ENCODE data around the gene FCGR1A. TPM values are rescaled to one million over a fixed set of nuclear protein-coding genes. Genes with fewer than 3 reads are reported as not detected.
"Not testable (repeated sequence)": the region's sequence is repeated elsewhere in the genome, so short reads cannot be mapped to it uniquely, and the experiment has no call there.

FCGR1A gene
- polyA plus RNA-seq (2012; rRNA removed) = not detected in 2 replicates
- not detected in 2 replicates for polyA plus RNA-seq (2012; cell fraction: cytosol; rRNA removed)
- not detected in 2 replicates for polyA plus RNA-seq (2012; cell fraction: nucleus; rRNA removed)

DNA sequence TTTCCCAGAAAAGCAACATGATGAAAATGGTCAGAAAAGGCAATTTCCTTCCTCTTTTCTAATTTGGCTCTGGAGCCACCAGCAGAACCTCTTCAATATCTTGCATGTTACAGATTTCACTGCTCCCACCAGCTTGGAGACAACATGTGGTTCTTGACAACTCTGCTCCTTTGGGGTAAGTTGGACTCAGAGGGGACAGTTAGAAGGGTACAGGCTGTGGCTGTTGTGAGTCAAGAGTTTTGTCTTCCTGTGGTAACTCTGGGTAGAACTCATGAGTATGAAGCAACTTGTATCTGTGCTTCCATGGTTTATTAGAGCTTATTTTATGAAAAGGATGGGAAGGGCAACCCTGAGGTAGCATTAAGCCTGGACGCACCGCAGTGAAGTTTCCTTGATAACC is at the start of gene FCGR1A:
Gene FCGR1A (plus strand): TSS at position 95 of the 400 bp plus-strand sequence. CDS start 50 bp downstream, at position 145.
- H3K36me3 ChIP-seq (replicated peaks in 1 of 2; ENCODE audit: control insufficient read depth in 1 of 2, insufficient read depth in 2 of 2, low read length in 1 of 2); H3K9me3 ChIP-seq; POLR2A ChIA-PET; H3K4me2 ChIP-seq; DNase-seq; H3K9ac ChIP-seq; H3K79me2 ChIP-seq (ENCODE audit: insufficient read depth); H2AFZ ChIP-seq (ENCODE audit: low read depth); CTCF ChIA-PET; H3K27ac ChIP-seq (ENCODE audit: low read depth in 2 of 2, low read length in 1 of 2); H3K9me2 ChIP-seq; H4K20me1 ChIP-seq (ENCODE audit: insufficient read depth); H3K4me1 ChIP-seq (ENCODE audit: control insufficient read depth in 1 of 2, insufficient read depth in 2 of 2, low read depth in 1 of 2, low read length in 1 of 2); H3K27me3 ChIP-seq (ENCODE audit: insufficient read depth); H3K4me3 ChIP-seq (ENCODE audit: low read depth in 2 of 2, low read length in 1 of 2); H3F3A ChIP-seq (replicated peaks; ENCODE audit: insufficient read depth): not testable (repeated sequence)
- WGBS (ENCODE audit: low lambda C conversion rate) = no CpG with 5 or more reads among the region's 2 CpGs

DNA sequence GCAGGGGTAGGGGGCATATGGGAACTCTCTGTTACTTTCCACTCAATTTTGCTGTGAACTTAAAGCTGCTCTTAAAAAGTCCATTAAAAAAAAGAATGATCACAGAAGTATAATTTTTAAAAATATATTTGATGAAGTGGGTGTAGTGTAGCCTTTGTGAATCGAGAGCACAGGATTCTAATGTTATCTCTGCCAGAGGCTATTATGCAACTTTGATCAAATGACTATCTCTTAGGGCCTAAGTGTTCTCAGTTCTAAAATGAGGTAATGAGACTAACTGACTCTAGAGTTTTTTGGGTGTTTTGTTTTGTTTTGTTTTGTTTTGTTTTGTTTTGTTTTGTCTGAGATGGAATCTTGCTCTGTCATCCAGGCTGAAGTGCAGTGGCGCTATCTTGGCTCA is 49.7 kb upstream of the FCGR1A start:
- CTCF ChIA-PET; DNase-seq; H3K36me3 ChIP-seq (replicated peaks in 1 of 2; ENCODE audit: control insufficient read depth in 1 of 2, insufficient read depth in 2 of 2, low read length in 1 of 2); H3K27me3 ChIP-seq (ENCODE audit: insufficient read depth); H4K20me1 ChIP-seq (ENCODE audit: insufficient read depth); H3K9me3 ChIP-seq; H3K4me3 ChIP-seq (ENCODE audit: low read depth in 2 of 2, low read length in 1 of 2); H3K4me2 ChIP-seq; H3K9me2 ChIP-seq; H3K27ac ChIP-seq (ENCODE audit: low read depth in 2 of 2, low read length in 1 of 2); H3K79me2 ChIP-seq (ENCODE audit: insufficient read depth); H3K9ac ChIP-seq; H2AFZ ChIP-seq (ENCODE audit: low read depth); H3K4me1 ChIP-seq (ENCODE audit: control insufficient read depth in 1 of 2, insufficient read depth in 2 of 2, low read depth in 1 of 2, low read length in 1 of 2); POLR2A ChIA-PET; H3F3A ChIP-seq (replicated peaks; ENCODE audit: insufficient read depth): not testable (repeated sequence)
- 17% methylated on average over 1 of the region's 2 CpGs for WGBS (ENCODE audit: low lambda C conversion rate)

DNA sequence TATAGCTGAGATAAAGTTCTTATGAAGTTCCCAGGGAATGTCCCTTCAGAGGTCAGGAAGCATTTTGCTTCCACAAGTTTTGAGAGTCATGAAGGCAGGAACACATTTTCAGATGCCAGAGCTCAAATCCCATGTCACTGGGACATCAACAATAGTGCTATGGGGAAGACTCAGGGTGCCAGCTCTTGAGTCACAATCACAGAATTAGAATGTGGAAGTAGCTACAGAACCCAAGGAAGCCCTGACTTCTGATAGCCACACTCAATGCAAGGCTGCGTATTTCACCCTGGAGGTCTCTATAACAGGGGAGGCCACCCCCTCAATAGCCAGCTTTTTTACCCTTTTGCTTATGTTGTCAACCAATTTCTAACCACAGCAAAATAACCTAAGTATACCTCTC is 47.8 kb upstream of the FCGR1A start:
- H3K9ac ChIP-seq; H3K4me3 ChIP-seq (ENCODE audit: low read depth in 2 of 2, low read length in 1 of 2); H3F3A ChIP-seq (replicated peaks; ENCODE audit: insufficient read depth); H3K9me3 ChIP-seq; H3K79me2 ChIP-seq (ENCODE audit: insufficient read depth); DNase-seq; H4K20me1 ChIP-seq (ENCODE audit: insufficient read depth); H2AFZ ChIP-seq (ENCODE audit: low read depth); H3K4me1 ChIP-seq (ENCODE audit: control insufficient read depth in 1 of 2, insufficient read depth in 2 of 2, low read depth in 1 of 2, low read length in 1 of 2); POLR2A ChIA-PET; H3K36me3 ChIP-seq (replicated peaks in 1 of 2; ENCODE audit: control insufficient read depth in 1 of 2, insufficient read depth in 2 of 2, low read length in 1 of 2); H3K4me2 ChIP-seq; CTCF ChIA-PET; H3K27ac ChIP-seq (ENCODE audit: low read depth in 2 of 2, low read length in 1 of 2); H3K9me2 ChIP-seq; H3K27me3 ChIP-seq (ENCODE audit: insufficient read depth): not testable (repeated sequence)
- no CpG with 5 or more reads among the region's 1 CpG for WGBS (ENCODE audit: low lambda C conversion rate)

DNA sequence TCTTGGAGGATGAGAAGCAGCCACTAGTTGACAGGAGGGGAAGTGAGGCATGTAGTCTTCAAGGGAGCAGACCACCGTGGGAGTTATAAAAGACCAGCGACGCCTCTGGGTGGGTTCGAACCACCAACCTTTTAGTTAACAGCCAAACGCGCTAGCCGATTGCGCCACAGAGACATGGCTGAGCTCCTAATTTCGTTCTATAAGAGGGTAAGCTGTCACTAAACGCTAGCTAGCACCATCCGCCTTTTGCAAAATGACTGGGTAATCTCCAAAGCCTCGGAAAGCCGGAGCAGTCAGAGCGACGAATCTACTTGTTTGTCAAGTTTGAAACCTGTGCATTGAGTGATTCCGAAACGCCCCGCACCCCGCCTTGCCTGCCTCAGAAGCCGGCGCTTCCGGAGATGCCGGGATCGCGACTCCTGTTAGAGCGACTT is 42.3 kb upstream of the FCGR1A start:
- DNase-seq; H3K4me3 ChIP-seq (ENCODE audit: low read depth in 2 of 2, low read length in 1 of 2); CTCF ChIA-PET; H3K27ac ChIP-seq (ENCODE audit: low read depth in 2 of 2, low read length in 1 of 2); H4K20me1 ChIP-seq (ENCODE audit: insufficient read depth); H3K9me3 ChIP-seq; H3F3A ChIP-seq (replicated peaks; ENCODE audit: insufficient read depth); H3K9me2 ChIP-seq; POLR2A ChIA-PET; H3K27me3 ChIP-seq (ENCODE audit: insufficient read depth); H3K4me2 ChIP-seq; H3K9ac ChIP-seq; H3K36me3 ChIP-seq (replicated peaks in 1 of 2; ENCODE audit: control insufficient read depth in 1 of 2, insufficient read depth in 2 of 2, low read length in 1 of 2); H3K4me1 ChIP-seq (ENCODE audit: control insufficient read depth in 1 of 2, insufficient read depth in 2 of 2, low read depth in 1 of 2, low read length in 1 of 2); H3K79me2 ChIP-seq (ENCODE audit: insufficient read depth); H2AFZ ChIP-seq (ENCODE audit: low read depth): not testable (repeated sequence)
- WGBS (ENCODE audit: low lambda C conversion rate) = 32% methylated on average over 22 of the region's 26 CpGs

DNA sequence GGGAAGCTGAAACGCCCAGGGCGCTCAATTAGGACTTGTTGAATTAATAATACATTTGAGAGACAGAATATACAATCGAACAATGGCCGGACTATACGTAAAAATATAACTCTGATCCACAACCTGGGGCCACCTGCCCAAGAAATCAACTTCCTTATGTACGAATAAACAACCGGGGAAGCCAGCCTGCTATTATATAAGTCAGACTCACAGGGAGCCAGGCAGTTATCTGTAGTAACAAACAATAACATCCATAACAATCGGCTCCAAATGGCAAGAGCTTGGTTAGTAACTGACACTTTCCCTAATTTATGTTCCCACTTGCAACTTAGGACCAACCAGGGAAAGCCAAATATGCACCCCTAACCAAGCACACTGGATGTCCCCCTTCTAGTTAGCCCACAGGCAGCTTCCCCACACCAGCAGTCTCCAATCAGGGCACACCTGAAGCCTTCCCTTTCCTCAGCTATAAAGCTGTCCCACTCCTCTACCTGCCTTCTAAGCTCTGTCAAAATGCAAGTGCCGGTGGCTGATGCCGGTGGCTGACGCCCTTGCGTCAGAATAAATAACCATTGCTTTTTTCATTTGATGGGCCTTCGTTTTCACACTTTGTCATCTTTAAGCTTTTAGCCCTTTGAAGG is 41.8 kb upstream of the FCGR1A start:
- CTCF ChIA-PET; H3K27ac ChIP-seq (ENCODE audit: low read depth in 2 of 2, low read length in 1 of 2); H3K79me2 ChIP-seq (ENCODE audit: insufficient read depth); H3K4me2 ChIP-seq; H3F3A ChIP-seq (replicated peaks; ENCODE audit: insufficient read depth); H3K4me1 ChIP-seq (ENCODE audit: control insufficient read depth in 1 of 2, insufficient read depth in 2 of 2, low read depth in 1 of 2, low read length in 1 of 2); H3K36me3 ChIP-seq (replicated peaks in 1 of 2; ENCODE audit: control insufficient read depth in 1 of 2, insufficient read depth in 2 of 2, low read length in 1 of 2); H3K4me3 ChIP-seq (ENCODE audit: low read depth in 2 of 2, low read length in 1 of 2); DNase-seq; H3K9ac ChIP-seq; H2AFZ ChIP-seq (ENCODE audit: low read depth); H4K20me1 ChIP-seq (ENCODE audit: insufficient read depth); H3K9me2 ChIP-seq; H3K27me3 ChIP-seq (ENCODE audit: insufficient read depth); POLR2A ChIA-PET; H3K9me3 ChIP-seq: not testable (repeated sequence)
- 42% methylated on average over 6 of the region's 13 CpGs for WGBS (ENCODE audit: low lambda C conversion rate)

DNA sequence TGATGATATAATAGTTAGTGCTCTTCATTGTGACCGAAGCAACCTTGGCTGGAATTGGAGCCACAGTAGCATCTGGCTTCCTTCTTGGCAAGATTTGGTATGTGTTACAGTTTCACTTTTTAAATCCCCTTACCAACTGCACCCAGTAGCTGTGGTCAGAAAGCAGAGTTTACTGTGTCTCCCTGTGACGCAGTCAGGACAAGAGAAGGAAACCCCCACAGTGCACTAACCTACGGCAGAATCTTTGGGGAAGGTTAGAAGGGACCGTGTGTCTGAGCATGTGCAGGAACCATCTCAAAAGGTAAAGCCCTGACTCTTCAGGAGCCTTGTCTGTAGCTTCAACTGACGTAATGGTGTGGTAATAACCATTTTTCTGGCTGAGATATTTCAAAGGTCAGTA is 40.6 kb upstream of the FCGR1A start:
- H3K4me1 ChIP-seq (ENCODE audit: control insufficient read depth in 1 of 2, insufficient read depth in 2 of 2, low read depth in 1 of 2, low read length in 1 of 2); H3K9me3 ChIP-seq; H3K27me3 ChIP-seq (ENCODE audit: insufficient read depth); H3F3A ChIP-seq (replicated peaks; ENCODE audit: insufficient read depth); H3K4me2 ChIP-seq; H3K27ac ChIP-seq (ENCODE audit: low read depth in 2 of 2, low read length in 1 of 2); H3K4me3 ChIP-seq (ENCODE audit: low read depth in 2 of 2, low read length in 1 of 2); CTCF ChIA-PET; H2AFZ ChIP-seq (ENCODE audit: low read depth); H3K9ac ChIP-seq; POLR2A ChIA-PET; H3K79me2 ChIP-seq (ENCODE audit: insufficient read depth); H3K36me3 ChIP-seq (replicated peaks in 1 of 2; ENCODE audit: control insufficient read depth in 1 of 2, insufficient read depth in 2 of 2, low read length in 1 of 2); DNase-seq; H3K9me2 ChIP-seq; H4K20me1 ChIP-seq (ENCODE audit: insufficient read depth): not testable (repeated sequence)
- 100% methylated on average over 1 of the region's 5 CpGs for WGBS (ENCODE audit: low lambda C conversion rate)
